Neuronal stem cell (in vitro differentiated cells): Measurements from ENCODE around the gene SERPINA1.

ENCODE experiments used
- DNase-seq: peaks from one replicate; pipeline ENCODE4 v3.0.0-alpha.2; 2013; ENCODE audit warnings: low spot score
- H2AFZ ChIP-seq: one replicate; pipeline ENCODE4 v1.6.1; 2013; ENCODE audit warnings: mild to moderate bottlenecking, low read length, inconsistent platforms
- H2AK5ac ChIP-seq: 2 replicates; pipeline ENCODE4 v1.6.1; 2013; ENCODE audit warnings: low read depth, mild to moderate bottlenecking, inconsistent platforms, low read length, moderate library complexity, mixed read lengths
- H2BK120ac ChIP-seq: 2 replicates; pipeline ENCODE4 v1.6.1; 2013; ENCODE audit warnings: low read depth, mild to moderate bottlenecking, inconsistent platforms, low read length, moderate library complexity, mixed read lengths
- H2BK12ac ChIP-seq: one replicate; pipeline ENCODE4 v1.6.1; 2013; ENCODE audit warnings: low read length, inconsistent platforms
- H2BK15ac ChIP-seq: 2 replicates; pipeline ENCODE4 v1.6.1; 2013; ENCODE audit warnings: mild to moderate bottlenecking, low read length, inconsistent platforms, mixed read lengths
- H2BK5ac ChIP-seq: one replicate; pipeline ENCODE4 v1.6.1; 2013; ENCODE audit warnings: inconsistent platforms, mild to moderate bottlenecking, low read length, moderate library complexity
- H3K14ac ChIP-seq: one replicate; pipeline ENCODE4 v1.6.1; 2013; ENCODE audit warnings: low read length, inconsistent platforms
- H3K18ac ChIP-seq: 2 replicates; pipeline ENCODE4 v1.6.1; 2013; ENCODE audit warnings: low read length, inconsistent platforms
- H3K23ac ChIP-seq: 2 replicates; pipeline ENCODE4 v1.6.1; 2013; ENCODE audit warnings: low read depth, mild to moderate bottlenecking, mixed read lengths, low read length, inconsistent platforms; ENCODE audit not compliant: poor library complexity
- H3K27ac ChIP-seq: replicated peaks from 3 replicates; pipeline ENCODE4 v1.5.1; 2013; ENCODE audit warnings: low read length, inconsistent platforms
- H3K27me3 ChIP-seq, 3 experiments: 2 replicates each; pipeline ENCODE4 v1.6.1; 2013; ENCODE audit warnings: low read length in 3 of 3, mild to moderate bottlenecking in 2 of 3, inconsistent platforms in 1 of 3, low read depth in 1 of 3, mixed read lengths in 1 of 3, moderate library complexity in 1 of 3; ENCODE audit not compliant: control insufficient read depth in 3 of 3, insufficient read depth in 3 of 3
- H3K36me3 ChIP-seq, 2 donors: replicated peaks in 1 of 2; 2 replicates each; pipeline ENCODE4 v1.6.1; 2013; ENCODE audit warnings: low read length in 2 of 2; ENCODE audit not compliant: control insufficient read depth in 2 of 2, insufficient read depth in 2 of 2
- H3K4ac ChIP-seq: 2 replicates; pipeline ENCODE4 v1.6.1; 2013; ENCODE audit warnings: inconsistent platforms, mild to moderate bottlenecking, low read length, moderate library complexity
- H3K4me1 ChIP-seq, 2 donors: 1 replicate in 1 of 2; 2 replicates in 1 of 2; pipeline ENCODE4 v1.6.1; 2013; ENCODE audit warnings: low read length in 2 of 2, low read depth in 1 of 2; ENCODE audit not compliant: control insufficient read depth in 2 of 2, insufficient read depth in 1 of 2
- H3K4me2 ChIP-seq: one replicate; pipeline ENCODE4 v1.6.1; 2013; ENCODE audit warnings: mild to moderate bottlenecking, low read length, inconsistent platforms; ENCODE audit not compliant: insufficient read depth, poor library complexity, severe bottlenecking
- H3K4me3 ChIP-seq, 2 donors: 2 replicates each; pipeline ENCODE4 v1.5.1; 2013; ENCODE audit warnings: low read length in 2 of 2, mild to moderate bottlenecking in 2 of 2, inconsistent platforms in 1 of 2, moderate library complexity in 1 of 2
- H3K79me1 ChIP-seq: one replicate; pipeline ENCODE4 v1.6.1; 2013; ENCODE audit warnings: low read depth, mild to moderate bottlenecking, inconsistent platforms, low read length, moderate library complexity
- H3K9ac ChIP-seq: one replicate; pipeline ENCODE4 v1.6.1; 2013; ENCODE audit warnings: mild to moderate bottlenecking, low read depth, low read length, inconsistent platforms; ENCODE audit not compliant: poor library complexity
- H3K9me3 ChIP-seq, 2 donors: replicated peaks in 1 of 2; 2 replicates each; pipeline versions ENCODE3 to v1.6.1; 2013; ENCODE audit warnings: low read length in 2 of 2, mild to moderate bottlenecking in 2 of 2, inconsistent platforms in 1 of 2, low read depth in 1 of 2, mixed read lengths in 1 of 2, moderate library complexity in 1 of 2; ENCODE audit not compliant: control insufficient read depth in 2 of 2, insufficient read depth in 1 of 2
- H4K8ac ChIP-seq: one replicate; pipeline ENCODE4 v1.6.1; 2013; ENCODE audit warnings: low read depth, mild to moderate bottlenecking, inconsistent platforms, low read length, moderate library complexity
- H4K91ac ChIP-seq: one replicate; pipeline ENCODE4 v1.6.1; 2013; ENCODE audit warnings: low read length, low read depth, mild to moderate bottlenecking, inconsistent platforms; ENCODE audit not compliant: poor library complexity
- WGBS, 2 donors: extraction: QIAGEN DNeasy Blood & Tissue Kit; methylation state at CpG; one replicate each; pipeline ENCODE4 v1.1.7; 2013; ENCODE audit warnings: missing lambda C conversion rate in 2 of 2, mixed read lengths in 1 of 2; ENCODE audit not compliant: insufficient read length in 2 of 2, insufficient replicate concordance in 1 of 2; ENCODE audit errors: extremely low coverage in 2 of 2; 5-methylcytosine and 5-hydroxymethylcytosine counted together

Gene SERPINA1

GRCh38 chr14:94407906-94408305 is 19.5 kb upstream of the SERPINA1 start:
- no peaks in the 10 kb centered on the region for H3K9me3 ChIP-seq
- H3K9ac ChIP-seq: no peak overlapping the region
- H3K4me1 ChIP-seq: no peaks in the 10 kb centered on the region
- H2BK120ac ChIP-seq: no peak overlapping the region
- H3K27me3 ChIP-seq: no peaks in the 10 kb centered on the region
- H2AK5ac ChIP-seq: no peak overlapping the region
- no peak overlapping the region for H4K91ac ChIP-seq
- H4K8ac ChIP-seq: no peak overlapping the region
- H2BK5ac ChIP-seq: no peak overlapping the region
- no peak overlapping the region for H3K23ac ChIP-seq
- DNase-seq: no peak
- H3K4ac ChIP-seq: no peak overlapping the region
- H3K14ac ChIP-seq: no peak overlapping the region
- H3K18ac ChIP-seq: no peak overlapping the region
- no peak overlapping the region for H3K27ac ChIP-seq
- H2BK12ac ChIP-seq: no peak overlapping the region
- no peaks in the 10 kb centered on the region for H3K79me1 ChIP-seq
- no peak overlapping the region for H3K4me3 ChIP-seq
- no peaks in the 10 kb centered on the region for H3K36me3 ChIP-seq
- H3K4me2 ChIP-seq: no peak overlapping the region
- no peak overlapping the region for H2BK15ac ChIP-seq
- no peak overlapping the region for H2AFZ ChIP-seq

- no peaks in the 10 kb centered on the region for H3K9me3 ChIP-seq
- no peak overlapping the region for H3K14ac ChIP-seq
- no peak for DNase-seq
- no peaks in the 10 kb centered on the region for H3K4me1 ChIP-seq
- no peaks in the 10 kb centered on the region for H3K79me1 ChIP-seq
- H3K18ac ChIP-seq: no peak overlapping the region
- H4K91ac ChIP-seq: no peak overlapping the region
- no peak overlapping the region for H2BK15ac ChIP-seq
- H3K4me3 ChIP-seq: no peak overlapping the region
- H2AK5ac ChIP-seq: no peak overlapping the region
- H3K4ac ChIP-seq: no peak overlapping the region
- H2BK5ac ChIP-seq: no peak overlapping the region
- H3K27me3 ChIP-seq: no peaks in the 10 kb centered on the region
- H3K9ac ChIP-seq: no peak overlapping the region
- no peak overlapping the region for H2BK120ac ChIP-seq
- no peak overlapping the region for H3K23ac ChIP-seq
- no peak overlapping the region for H4K8ac ChIP-seq
- H2BK12ac ChIP-seq: no peak overlapping the region
- H3K27ac ChIP-seq: no peak overlapping the region
- no peaks in the 10 kb centered on the region for H3K36me3 ChIP-seq
- no peak overlapping the region for H2AFZ ChIP-seq
- no peak overlapping the region for H3K4me2 ChIP-seq
These were observed 18.5 kb upstream of the SERPINA1 start for GRCh38 chr14:94406910-94407309.

- H3K4me1 ChIP-seq: no peaks in the 10 kb centered on the region
- H2AFZ ChIP-seq: no peak overlapping the region
- H2BK120ac ChIP-seq: no peak overlapping the region
These were observed 17.1 kb upstream of the SERPINA1 start for GRCh38 chr14:94405486-94405885.

GRCh38 chr14:94404561-94404960 is 16.2 kb upstream of the SERPINA1 start:
- H3K9ac ChIP-seq: no peak overlapping the region
- H2BK12ac ChIP-seq: no peak overlapping the region
- H3K27ac ChIP-seq: no peak overlapping the region
- H3K79me1 ChIP-seq: no peaks in the 10 kb centered on the region
- no peak overlapping the region for H3K4me2 ChIP-seq
- H4K8ac ChIP-seq: no peak overlapping the region
- H2BK120ac ChIP-seq: no peak overlapping the region
- H2AK5ac ChIP-seq: no peak overlapping the region
- H3K4me1 ChIP-seq: no peaks in the 10 kb centered on the region
- H2BK5ac ChIP-seq: no peak overlapping the region
- no peaks in the 10 kb centered on the region for H3K36me3 ChIP-seq
- no peak overlapping the region for H3K14ac ChIP-seq
- no peaks in the 10 kb centered on the region for H3K27me3 ChIP-seq
- no CpG with 5 or more reads among the region's 2 CpGs for WGBS, 2 donors
- H3K23ac ChIP-seq: no peak overlapping the region
- no peak overlapping the region for H4K91ac ChIP-seq
- DNase-seq: no peak
- no peaks in the 10 kb centered on the region for H3K9me3 ChIP-seq
- no peak overlapping the region for H3K18ac ChIP-seq
- H2AFZ ChIP-seq: no peak overlapping the region
- H3K4me3 ChIP-seq: no peak overlapping the region
- no peak overlapping the region for H3K4ac ChIP-seq
- H2BK15ac ChIP-seq: no peak overlapping the region

More at GRCh38 chr14:94405486-94405885, 17.1 kb upstream of the SERPINA1 start:
- Histone ChIP-seq H3K14ac (no peak overlapping the region), H3K36me3 (no peaks in the 10 kb centered on the region), H3K27ac (no peak overlapping the region), H3K79me1 (no peaks in the 10 kb centered on the region), H4K91ac (no peak overlapping the region), H3K9me3 (no peaks in the 10 kb centered on the region), H3K4me3 (no peak overlapping the region), H2BK5ac (no peak overlapping the region), H2BK15ac (no peak overlapping the region), H3K27me3 (no peaks in the 10 kb centered on the region), H2AK5ac (no peak overlapping the region), H3K4ac (no peak overlapping the region), H3K9ac (no peak overlapping the region), H3K4me2 (no peak overlapping the region), H2BK12ac (no peak overlapping the region), H4K8ac (no peak overlapping the region), H3K23ac (no peak overlapping the region), H3K18ac (no peak overlapping the region)
- no CpG with 5 or more reads among the region's 2 CpGs for WGBS, 2 donors
- no peak for DNase-seq
